Lung (tissue), 12 donors: ENCODE results near the gene ZNF418. TPM values are rescaled to one million over a fixed set of nuclear protein-coding genes. Genes with fewer than 3 reads are reported as not detected.

Experiments used
- ATAC-seq: fragments of 200-7000 bp; cut with Tn5 transposase; one replicate; pipeline ENCODE4 v1.9.1; 2020; ENCODE audit warnings: moderate number of reproducible peaks; ENCODE audit not compliant: insufficient read depth, low FRiP score
- DNase-seq, 3 donors: peaks; one replicate each; pipeline ENCODE4 v3.0.0-alpha.2; 2013 to 2017
- H3K27ac ChIP-seq, 2 donors: one replicate each; pipeline ENCODE4 v1.5.1; 2013; ENCODE audit warnings: mild to moderate bottlenecking in 2 of 2, moderate library complexity in 2 of 2, control low read depth in 1 of 2, inconsistent platforms in 1 of 2, low read depth in 1 of 2, low read length in 1 of 2
- H3K27me3 ChIP-seq, 3 donors: one replicate each; pipeline ENCODE4 v1.5.1; 2013; ENCODE audit warnings: low read length in 2 of 3; ENCODE audit not compliant: control insufficient read depth in 3 of 3, insufficient read depth in 3 of 3
- H3K36me3 ChIP-seq, 4 donors: one replicate each; pipeline ENCODE4 v1.5.1; 2013; ENCODE audit warnings: low read length in 4 of 4, mild to moderate bottlenecking in 1 of 4, moderate library complexity in 1 of 4; ENCODE audit not compliant: control insufficient read depth in 4 of 4, insufficient read depth in 4 of 4
- H3K4me1 ChIP-seq, 5 donors: one replicate each; pipeline ENCODE4 v1.5.1; 2013; ENCODE audit warnings: low read length in 5 of 5, mild to moderate bottlenecking in 2 of 5, moderate library complexity in 1 of 5; ENCODE audit not compliant: control insufficient read depth in 5 of 5, insufficient read depth in 5 of 5
- H3K4me3 ChIP-seq: one replicate; pipeline ENCODE4 v1.5.1; 2013; ENCODE audit warnings: mild to moderate bottlenecking, control low read depth, moderate library complexity
- H3K9ac ChIP-seq, 2 donors: one replicate each; pipeline ENCODE4 v1.5.1; 2013; ENCODE audit warnings: low read length in 2 of 2, control low read depth in 1 of 2; ENCODE audit not compliant: insufficient read depth in 1 of 2
- H3K9me3 ChIP-seq, 4 donors: one replicate each; pipeline ENCODE4 v1.5.1; 2013; ENCODE audit warnings: low read length in 3 of 4, mild to moderate bottlenecking in 1 of 4, moderate library complexity in 1 of 4; ENCODE audit not compliant: control insufficient read depth in 4 of 4, insufficient read depth in 3 of 4
- CTCF ChIP-seq: IDR thresholded peaks from 2 replicates; pipeline ENCODE4 v1.5.1; 2012; ENCODE audit warnings: mild to moderate bottlenecking; ENCODE audit errors: control extremely low read depth, extremely low read depth
- WGBS, 2 donors: extraction: QIAGEN DNeasy Blood & Tissue Kit; methylation state at CpG; one replicate each; pipeline ENCODE4 v1.1.7; 2013; 5-methylcytosine and 5-hydroxymethylcytosine counted together
- polyA plus RNA-seq, 2 donors: library from polyadenylated mRNA; stranded (reverse); fragments of 200-250 nt; gene quantifications; one replicate each; pipeline ENCODE4 v1.2.1, GENCODE V29; 2013
- total RNA-seq, 2 donors: library from RNA; depleted of rRNA in 1 of 2; stranded (reverse); fragments of >200 nt in 1 of 2; gene quantifications; one replicate each; pipeline ENCODE4 v1.2.1, GENCODE V29; 2014 to 2021
- donor health status: control.
- donor health status: control.
- donor health status: Bipolar disorder and iron deficiency.
- donor health status: healthy.
- donor health status: DM: yes; HTN: yes; CAD: no.

The ZNF418 gene
- total and polyA plus RNA-seq, 4 donors, result 1.9 to 20.8 (median 4.8) TPM

GRCh38 chr19:57914531-57914930 is 20.7 kb downstream of the ZNF418 start:
- WGBS, 2 donors, result 77 to 86% methylated on average over 3 of the region's 3 CpGs
- peaks cover 4 to 13% (median 7%) of the 10 kb centered on the region in 5 donors for H3K4me1 ChIP-seq
- H3K9ac ChIP-seq, result no peak overlapping the region
- no peak overlapping the region for H3K4me3 ChIP-seq
- no peak for ATAC-seq
- H3K27ac ChIP-seq, result no peak overlapping the region
- H3K27me3 ChIP-seq, result no peaks in the 10 kb centered on the region
- peaks cover 0 to 19% (median 0%) of the 10 kb centered on the region in 4 donors for H3K9me3 ChIP-seq
- H3K36me3 ChIP-seq, result peaks cover 3 to 12% (median 11%) of the 10 kb centered on the region in 4 donors
- DNase-seq, result peak in 1 of 3 donors; percentile 13
- TF ChIP-seq CTCF, result no peak

DNA sequence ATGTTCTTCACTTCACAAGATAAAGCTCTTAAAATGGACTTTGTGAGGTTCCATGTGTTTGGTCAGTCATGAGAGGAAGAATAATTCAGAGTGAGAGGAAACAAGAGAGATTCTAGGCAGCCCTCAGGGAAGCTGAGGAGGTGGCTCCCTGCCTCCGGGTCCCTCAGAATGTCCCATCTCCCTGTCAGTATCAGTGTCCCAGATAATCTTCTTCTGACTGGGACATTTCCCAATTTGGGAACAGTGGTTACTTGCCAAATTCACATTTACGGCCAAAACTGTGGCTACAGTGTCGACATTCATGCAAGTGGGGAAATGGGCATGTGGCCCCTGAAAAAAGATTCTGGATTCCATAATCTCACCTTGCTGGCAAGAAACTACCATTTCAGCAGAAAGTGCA is 27.8 kb downstream of the ZNF418 start:
- ATAC-seq, result no peak
- no peak overlapping the region for H3K9ac ChIP-seq
- no peak for DNase-seq
- WGBS, 2 donors, result 68 to 84% methylated on average over 3 of the region's 3 CpGs
- H3K27ac ChIP-seq, result no peak overlapping the region
- peaks cover 0 to 31% (median 0%) of the 10 kb centered on the region in 4 donors for H3K9me3 ChIP-seq
- H3K36me3 ChIP-seq, result peaks cover 0 to 28% (median 22%) of the 10 kb centered on the region in 4 donors
- no peak for TF ChIP-seq CTCF
- H3K27me3 ChIP-seq, result no peaks in the 10 kb centered on the region
- no peak overlapping the region for H3K4me3 ChIP-seq
- H3K4me1 ChIP-seq, result peaks cover 0 to 4% (median 0%) of the 10 kb centered on the region in 5 donors

DNA sequence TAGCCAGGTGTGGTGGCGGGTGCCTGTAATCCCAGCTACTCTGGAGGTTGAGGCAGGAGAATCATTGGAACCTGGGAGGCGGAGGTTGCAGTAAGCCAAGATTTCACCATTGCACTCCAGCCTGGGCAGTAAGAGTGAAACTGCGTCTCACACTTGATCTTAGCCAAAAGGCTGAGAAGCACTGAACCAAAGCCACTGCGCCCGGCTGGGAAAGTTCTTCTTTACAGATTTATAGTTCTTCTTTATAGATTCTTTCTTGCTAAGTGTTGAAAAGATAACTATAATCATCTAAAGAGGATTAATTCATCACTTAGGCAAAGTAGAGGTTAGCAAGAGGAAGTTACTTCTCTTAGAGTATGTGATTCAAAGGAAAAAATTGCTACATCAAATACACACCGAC is 29.9 kb downstream of the ZNF418 start:
- no peak for ATAC-seq
- no peak for TF ChIP-seq CTCF
- no peaks in the 10 kb centered on the region for H3K27me3 ChIP-seq
- DNase-seq, result no peak
- no peak overlapping the region for H3K9ac ChIP-seq
- peaks cover 0 to 16% (median 0%) of the 10 kb centered on the region in 4 donors for H3K9me3 ChIP-seq
- peaks cover 0 to 4% (median 0%) of the 10 kb centered on the region in 5 donors for H3K4me1 ChIP-seq
- peaks cover 0 to 20% (median 13%) of the 10 kb centered on the region in 4 donors for H3K36me3 ChIP-seq
- 83 to 92% methylated on average over 6 of the region's 6 CpGs for WGBS, 2 donors
- H3K4me3 ChIP-seq, result no peak overlapping the region
- H3K27ac ChIP-seq, result no peak overlapping the region
